OCI-LY3 (cell line): ENCODE results near the gene MAL.

Experiments
- H2AFZ ChIP-seq: fragments of 200-600, 300-600 bp; shearing (Covaris generic); 2 replicates; pipeline ENCODE4 v1.6.0; 2014; ENCODE audit warnings: antibody characterized with exemption, low read depth, low read length
- H3K27ac ChIP-seq: fragments of 200-600, 300-600 bp; sonication (generic); 2 replicates; pipeline ENCODE4 v1.5.1; 2014; ENCODE audit warnings: mild to moderate bottlenecking, low read length, moderate library complexity, mixed read lengths
- H3K27me3 ChIP-seq: fragments of 200-600, 300-600 bp; sonication (generic); 2 replicates; pipeline ENCODE4 v1.6.1; 2014; ENCODE audit warnings: low read depth, low read length, mixed read lengths
- H3K36me3 ChIP-seq: fragments of 200-600, 300-600 bp; sonication (generic); replicated peaks from 2 replicates; pipeline ENCODE3; 2014; ENCODE audit warnings: low read depth, low read length, mixed read lengths
- H3K4me1 ChIP-seq: fragments of 300-600, 200-600 bp; sonication (generic); 2 replicates; pipeline ENCODE4 v1.6.1; 2014; ENCODE audit warnings: low read length, mixed read lengths
- H3K4me2 ChIP-seq: fragments of 200-600, 300-600 bp; sonication (generic); 2 replicates; pipeline ENCODE4 v1.6.1; 2014; ENCODE audit warnings: low read length, mixed read lengths
- H3K4me3 ChIP-seq: fragments of 300-600, 200-600 bp; sonication (generic); 2 replicates; pipeline ENCODE4 v1.5.1; 2014; ENCODE audit warnings: antibody characterized with exemption, mild to moderate bottlenecking, low read length, moderate library complexity
- H3K79me2 ChIP-seq: fragments of 300-600, 200-600 bp; shearing (Covaris generic); 2 replicates; pipeline ENCODE4 v1.6.1; 2014; ENCODE audit warnings: mild to moderate bottlenecking, low read length, mixed read lengths
- H3K9ac ChIP-seq: fragments of 300-600, 200-600 bp; shearing (Covaris generic); 2 replicates; pipeline ENCODE4 v1.6.0; 2014; ENCODE audit warnings: mild to moderate bottlenecking, low read length, moderate library complexity
- H3K9me3 ChIP-seq: fragments of 200-600, 300-600 bp; shearing (Covaris generic); 2 replicates; pipeline ENCODE4 v1.6.1; 2014; ENCODE audit warnings: low read length, mixed read lengths; ENCODE audit not compliant: insufficient read depth
- H4K20me1 ChIP-seq: fragments of 200-600, 300-600 bp; sonication (generic); 2 replicates; pipeline ENCODE4 v1.6.1; 2016; ENCODE audit warnings: low read length, mixed read lengths; ENCODE audit not compliant: insufficient read depth
- CTCF ChIP-seq: fragments of 200-600, 300-600 bp; sonication (generic); IDR thresholded peaks from 2 replicates; pipeline ENCODE4 v1.5.1; 2014; ENCODE audit warnings: antibody characterized with exemption, low read length, low read depth
- EZH2phosphoT487 ChIP-seq: fragments of 200-600 bp; shearing (Covaris generic); IDR thresholded peaks from 2 replicates; pipeline ENCODE4 v1.6.1; 2018; ENCODE audit warnings: antibody characterized with exemption, mixed run types, low read depth

The MAL gene

GRCh38 chr2:95052804-95053479 lies 27.4 kb downstream of the MAL start:
- Histone ChIP-seq H3K79me2 (no peaks in the 10 kb centered on the region), H3K9ac (no peak overlapping the region), H3K27ac (no peak overlapping the region), H3K27me3 (peaks cover 11% of the 10 kb centered on the region; the same call in 1 of the 2 replicates), H2AFZ (no peak overlapping the region), H3K4me2 (no peak overlapping the region), H3K4me3 (no peak overlapping the region), H3K9me3 (no peaks in the 10 kb centered on the region), H4K20me1 (no peaks in the 10 kb centered on the region), H3K36me3 (no peaks in the 10 kb centered on the region), H3K4me1 (peaks cover 10% of the 10 kb centered on the region)
- TF ChIP-seq EZH2phosphoT487 (no peak), CTCF (no peak)

- no peak overlapping the region for H3K9ac ChIP-seq
- no peaks in the 10 kb centered on the region for H4K20me1 ChIP-seq
- H3K36me3 ChIP-seq, result no peaks in the 10 kb centered on the region
- H3K4me2 ChIP-seq, result no peak overlapping the region
- peaks cover 11% of the 10 kb centered on the region; the same call in 1 of the 2 replicates for H3K27me3 ChIP-seq
- no peaks in the 10 kb centered on the region for H3K9me3 ChIP-seq
- H3K4me3 ChIP-seq, result no peak overlapping the region
- peaks cover 10% of the 10 kb centered on the region for H3K4me1 ChIP-seq
- H3K27ac ChIP-seq, result no peak overlapping the region
- no peaks in the 10 kb centered on the region for H3K79me2 ChIP-seq
- H2AFZ ChIP-seq, result no peak overlapping the region
- TF ChIP-seq EZH2phosphoT487 (no peak), CTCF (no peak)
Measured at GRCh38 chr2:95053543-95053942, 28.0 kb downstream of the MAL start.

GRCh38 chr2:95054016-95054415 lies 28.5 kb downstream of the MAL start:
- no peak overlapping the region for H3K4me3 ChIP-seq
- H3K79me2 ChIP-seq, result no peaks in the 10 kb centered on the region
- no peaks in the 10 kb centered on the region for H4K20me1 ChIP-seq
- peaks cover 15% of the 10 kb centered on the region for H3K27me3 ChIP-seq
- no peaks in the 10 kb centered on the region for H3K9me3 ChIP-seq
- no peak overlapping the region for H3K27ac ChIP-seq
- no peaks in the 10 kb centered on the region for H3K36me3 ChIP-seq
- H3K9ac ChIP-seq, result no peak overlapping the region
- H3K4me1 ChIP-seq, result peaks cover 10% of the 10 kb centered on the region
- H3K4me2 ChIP-seq, result no peak overlapping the region
- no peak for TF ChIP-seq EZH2phosphoT487
- TF ChIP-seq CTCF, result no peak
- H2AFZ ChIP-seq, result no peak overlapping the region

GRCh38 chr2:95055262-95055661 lies 29.8 kb downstream of the MAL start:
- Histone ChIP-seq H3K79me2 (no peaks in the 10 kb centered on the region), H3K4me2 (peak overlapping the region; percentile 13), H3K9ac (no peak overlapping the region), H3K9me3 (no peaks in the 10 kb centered on the region), H4K20me1 (no peaks in the 10 kb centered on the region), H3K36me3 (no peaks in the 10 kb centered on the region), H3K27me3 (peaks cover 17% of the 10 kb centered on the region), H3K4me1 (peaks cover 10% of the 10 kb centered on the region), H3K4me3 (no peak overlapping the region), H2AFZ (no peak overlapping the region), H3K27ac (no peak overlapping the region)
- TF ChIP-seq CTCF (no peak), EZH2phosphoT487 (no peak)
